NCI-H1436 (cell line): ENCODE data around the gene YWHAE.
"Not testable (repeated sequence)": the region's sequence is repeated elsewhere in the genome, so short reads cannot be mapped to it uniquely, and the experiment has no call there.

Source experiments
- DNase-seq: peaks from one replicate; lab custom pipeline; 2025; lab: John Stamatoyannopoulos, UW

Gene YWHAE

GRCh38 chr17:1325766-1326165 lies 74.3 kb downstream of the YWHAE start:
- no peak for DNase-seq

- no peak for DNase-seq
Observed at GRCh38 chr17:1324201-1324771, 75.7 kb downstream of the YWHAE start.

- no peak for DNase-seq
Observed at GRCh38 chr17:1323336-1323735, 76.7 kb downstream of the YWHAE start.

- DNase-seq: no peak
Observed at GRCh38 chr17:1322480-1322879, 77.5 kb downstream of the YWHAE start.

GRCh38 chr17:1322014-1322428 lies 78.0 kb downstream of the YWHAE start:
- DNase-seq: no peak

- peak; percentile 84 for DNase-seq
Observed at GRCh38 chr17:1315891-1316403, 84.1 kb downstream of the YWHAE start.

- DNase-seq: no peak
Observed at GRCh38 chr17:1315409-1315808, 84.6 kb downstream of the YWHAE start.

- DNase-seq: no peak
Observed at GRCh38 chr17:1313270-1314005, 86.6 kb downstream of the YWHAE start.

GRCh38 chr17:1312261-1312870 lies 87.7 kb downstream of the YWHAE start:
- peak; percentile 63 for DNase-seq

GRCh38 chr17:1307829-1308228 lies 92.2 kb downstream of the YWHAE start:
- not testable (repeated sequence) for DNase-seq

GRCh38 chr17:1304962-1305563 lies 95.0 kb downstream of the YWHAE start:
- DNase-seq: no peak

GRCh38 chr17:1304522-1304921 lies 95.5 kb downstream of the YWHAE start:
- DNase-seq: no peak

GRCh38 chr17:1302761-1303160 lies 97.3 kb downstream of the YWHAE start:
- no peak for DNase-seq

GRCh38 chr17:1301546-1301945 lies 98.5 kb downstream of the YWHAE start:
- DNase-seq: no peak

- DNase-seq: no peak
Observed at GRCh38 chr17:1300371-1300905, 99.6 kb downstream of the YWHAE start.

- DNase-seq: no peak
Observed at GRCh38 chr17:1299552-1300370, 100.3 kb downstream of the YWHAE start.

GRCh38 chr17:1298606-1299005 lies 101.4 kb downstream of the YWHAE start:
- DNase-seq: no peak
